SU-DHL-6 (cell line): ENCODE data around the gene RHOT2.

Experiments
- H2AFZ ChIP-seq: fragments of 200-600 bp; sonication (generic); 2 replicates; pipeline ENCODE4 v1.6.1; 2014; ENCODE audit warnings: low read depth, mild to moderate bottlenecking, moderate library complexity, mixed read lengths, antibody characterized with exemption, low read length; ENCODE audit not compliant: severe bottlenecking
- H3F3A ChIP-seq: fragments of 200-600 bp; shearing (Covaris generic); 2 replicates; pipeline ENCODE4 v1.6.0; 2016; ENCODE audit warnings: antibody characterized with exemption, mild to moderate bottlenecking; ENCODE audit not compliant: insufficient read depth
- H3K27ac ChIP-seq: fragments of 200-600 bp; sonication (generic); 2 replicates; pipeline ENCODE4 v1.5.1; 2016; ENCODE audit warnings: low read depth, mild to moderate bottlenecking, low read length, moderate library complexity, mixed read lengths
- H3K27me3 ChIP-seq: fragments of 200-600 bp; sonication (generic), shearing (Covaris generic); 2 replicates; pipeline ENCODE4 v1.6.0; 2014; ENCODE audit warnings: mild to moderate bottlenecking, low read length
- H3K36me3 ChIP-seq: fragments of 200-600 bp; sonication (generic); 2 replicates; pipeline ENCODE4 v1.6.1; 2014; ENCODE audit warnings: mild to moderate bottlenecking, low read length, mixed read lengths
- H3K4me2 ChIP-seq: fragments of 300-600, 200-600 bp; shearing (Covaris generic), sonication (generic); 2 replicates; pipeline ENCODE4 v1.6.0; 2014; ENCODE audit warnings: low read length, low read depth, mild to moderate bottlenecking; ENCODE audit not compliant: poor library complexity, severe bottlenecking
- H3K4me3 ChIP-seq: fragments of 200-600 bp; sonication (generic); 2 replicates; pipeline ENCODE4 v1.5.1; 2014; ENCODE audit warnings: antibody characterized with exemption, low read length, mild to moderate bottlenecking, mixed read lengths; ENCODE audit not compliant: insufficient read depth, poor library complexity, severe bottlenecking
- H3K79me2 ChIP-seq: fragments of 200-600 bp; sonication (generic); 2 replicates; pipeline ENCODE4 v1.6.1; 2014; ENCODE audit warnings: mild to moderate bottlenecking, low read length, moderate library complexity; ENCODE audit not compliant: insufficient read depth
- H3K9ac ChIP-seq: fragments of 200-600 bp; sonication (generic); 2 replicates; pipeline ENCODE4 v1.7.0; 2014; ENCODE audit warnings: mild to moderate bottlenecking, low read length
- H3K9me2 ChIP-seq: fragments of 200-600 bp; sonication (generic); replicated peaks from 2 replicates; pipeline ENCODE4 v1.6.1; 2014; ENCODE audit warnings: low read length; ENCODE audit not compliant: insufficient read depth
- H3K9me3 ChIP-seq: fragments of 200-600 bp; sonication (generic); 2 replicates; pipeline ENCODE4 v1.6.1; 2014; ENCODE audit warnings: low read length, mixed read lengths; ENCODE audit not compliant: insufficient read depth
- H4K20me1 ChIP-seq: fragments of 200-600 bp; sonication (generic); 2 replicates; pipeline ENCODE4 v1.6.1; 2014; ENCODE audit warnings: low read depth, mild to moderate bottlenecking, antibody characterized with exemption, low read length, moderate library complexity, mixed read lengths
- EZH2phosphoT487 ChIP-seq: fragments of 200-600 bp; sonication (generic), shearing (Covaris generic); conservative IDR thresholded peaks from 2 replicates; pipeline ENCODE4 v1.6.1; 2018; ENCODE audit warnings: mild to moderate bottlenecking, antibody characterized with exemption, low read length, moderate library complexity, mixed read lengths
- TF ChIP-seq, protein P1 (sequence below): fragments of 200-600 bp; sonication (generic); IDR thresholded peaks from one replicate; pipeline ENCODE4 v1.5.1; 2017; ENCODE audit warnings: antibody characterized with exemption, mild to moderate bottlenecking, low read length, moderate library complexity; ENCODE audit not compliant: insufficient read depth, poor library complexity, severe bottlenecking

The RHOT2 gene

DNA sequence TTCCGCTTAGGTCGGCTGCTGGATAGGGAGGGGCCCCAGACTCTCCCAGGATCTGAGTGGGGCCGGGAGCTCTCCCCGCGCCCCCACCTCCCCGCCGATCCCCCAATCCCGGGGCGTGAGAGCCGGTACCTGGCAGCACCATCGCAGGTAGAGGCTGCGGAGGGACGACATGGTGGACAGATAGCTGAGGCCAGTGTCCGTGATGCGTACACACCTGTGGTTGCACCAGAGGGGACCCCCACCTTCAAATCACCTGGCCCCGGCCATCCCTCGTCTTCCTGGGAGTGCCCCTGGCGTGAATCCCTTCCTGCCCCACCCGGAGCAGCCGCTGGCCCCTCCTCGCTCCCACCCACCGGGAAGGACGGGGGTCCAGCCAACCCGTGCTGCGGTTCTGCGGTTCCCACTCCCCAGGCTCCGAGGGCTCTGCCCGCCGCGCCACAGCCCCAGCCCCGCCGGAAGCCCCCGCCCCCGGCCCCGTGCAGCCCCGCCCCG is 27.0 kb downstream of the RHOT2 start:
- no peaks in the 10 kb centered on the region for H3K27me3 ChIP-seq
- H3K4me3 ChIP-seq = no peak overlapping the region
- H4K20me1 ChIP-seq = no peaks in the 10 kb centered on the region
- H3K9me3 ChIP-seq = no peaks in the 10 kb centered on the region
- H3K79me2 ChIP-seq = no peaks in the 10 kb centered on the region
- 0 out of 2 replicates have a peak, but pooled peaks cover 3% of the 10 kb centered on the region for H3F3A ChIP-seq
- no peak overlapping the region for H2AFZ ChIP-seq
- TF ChIP-seq, protein P1, sequence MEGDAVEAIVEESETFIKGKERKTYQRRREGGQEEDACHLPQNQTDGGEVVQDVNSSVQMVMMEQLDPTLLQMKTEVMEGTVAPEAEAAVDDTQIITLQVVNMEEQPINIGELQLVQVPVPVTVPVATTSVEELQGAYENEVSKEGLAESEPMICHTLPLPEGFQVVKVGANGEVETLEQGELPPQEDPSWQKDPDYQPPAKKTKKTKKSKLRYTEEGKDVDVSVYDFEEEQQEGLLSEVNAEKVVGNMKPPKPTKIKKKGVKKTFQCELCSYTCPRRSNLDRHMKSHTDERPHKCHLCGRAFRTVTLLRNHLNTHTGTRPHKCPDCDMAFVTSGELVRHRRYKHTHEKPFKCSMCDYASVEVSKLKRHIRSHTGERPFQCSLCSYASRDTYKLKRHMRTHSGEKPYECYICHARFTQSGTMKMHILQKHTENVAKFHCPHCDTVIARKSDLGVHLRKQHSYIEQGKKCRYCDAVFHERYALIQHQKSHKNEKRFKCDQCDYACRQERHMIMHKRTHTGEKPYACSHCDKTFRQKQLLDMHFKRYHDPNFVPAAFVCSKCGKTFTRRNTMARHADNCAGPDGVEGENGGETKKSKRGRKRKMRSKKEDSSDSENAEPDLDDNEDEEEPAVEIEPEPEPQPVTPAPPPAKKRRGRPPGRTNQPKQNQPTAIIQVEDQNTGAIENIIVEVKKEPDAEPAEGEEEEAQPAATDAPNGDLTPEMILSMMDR = no peak
- TF ChIP-seq EZH2phosphoT487 = no peak
- H3K4me2 ChIP-seq = peak overlapping the region; percentile 37
- no peak overlapping the region for H3K27ac ChIP-seq
- H3K9ac ChIP-seq = no peak overlapping the region
- H3K9me2 ChIP-seq = no peaks in the 10 kb centered on the region
- H3K36me3 ChIP-seq = no peaks in the 10 kb centered on the region

DNA sequence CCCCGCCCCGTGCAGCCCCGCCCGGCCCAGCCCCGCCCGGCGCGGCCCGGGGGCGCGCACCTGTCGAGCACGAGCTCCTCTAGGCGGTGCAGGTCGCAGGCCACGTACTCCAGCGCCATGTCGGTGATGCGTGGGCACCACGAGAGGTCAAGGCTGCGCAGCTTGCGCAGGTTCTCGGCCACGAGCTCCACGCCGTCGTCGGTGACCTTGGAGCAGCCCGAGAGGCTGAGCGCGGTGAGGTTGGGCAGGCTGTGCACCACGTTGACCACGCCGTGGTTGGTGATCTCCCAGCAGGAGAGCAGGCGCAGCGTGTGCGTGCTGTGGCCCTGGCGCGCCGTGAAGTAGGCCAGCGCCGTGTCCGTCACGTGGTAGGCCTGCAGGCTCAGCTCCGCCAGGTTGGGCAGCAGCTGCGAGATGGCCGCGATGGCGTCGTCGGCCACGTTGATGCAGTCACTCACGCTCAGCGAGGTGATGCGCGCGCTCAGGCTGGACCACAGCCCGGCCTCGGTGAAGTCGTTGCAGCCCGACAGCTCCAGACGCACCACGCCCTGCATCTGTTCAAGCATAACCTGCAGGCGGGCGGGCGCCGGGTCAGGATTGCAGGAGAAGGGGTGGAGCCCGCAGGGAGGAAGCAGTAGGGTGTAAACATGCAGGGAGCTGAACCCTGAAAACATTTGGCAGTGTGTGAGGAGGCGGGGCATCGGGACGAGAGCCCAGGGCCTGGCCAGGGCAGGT is 27.6 kb downstream of the RHOT2 start:
- Histone ChIP-seq H3K4me2 (peak overlapping the region; percentile 41), H3K27me3 (no peaks in the 10 kb centered on the region), H3K9ac (no peak overlapping the region), H3K9me3 (no peaks in the 10 kb centered on the region), H3K79me2 (no peaks in the 10 kb centered on the region), H3K4me3 (no peak overlapping the region), H3F3A (0 out of 2 replicates have a peak, but pooled peaks cover 3% of the 10 kb centered on the region), H3K9me2 (no peaks in the 10 kb centered on the region), H3K36me3 (no peaks in the 10 kb centered on the region), H2AFZ (no peak overlapping the region), H3K27ac (no peak overlapping the region), H4K20me1 (no peaks in the 10 kb centered on the region)
- TF ChIP-seq EZH2phosphoT487 = no peak
- TF ChIP-seq, protein P1 = no peak

DNA sequence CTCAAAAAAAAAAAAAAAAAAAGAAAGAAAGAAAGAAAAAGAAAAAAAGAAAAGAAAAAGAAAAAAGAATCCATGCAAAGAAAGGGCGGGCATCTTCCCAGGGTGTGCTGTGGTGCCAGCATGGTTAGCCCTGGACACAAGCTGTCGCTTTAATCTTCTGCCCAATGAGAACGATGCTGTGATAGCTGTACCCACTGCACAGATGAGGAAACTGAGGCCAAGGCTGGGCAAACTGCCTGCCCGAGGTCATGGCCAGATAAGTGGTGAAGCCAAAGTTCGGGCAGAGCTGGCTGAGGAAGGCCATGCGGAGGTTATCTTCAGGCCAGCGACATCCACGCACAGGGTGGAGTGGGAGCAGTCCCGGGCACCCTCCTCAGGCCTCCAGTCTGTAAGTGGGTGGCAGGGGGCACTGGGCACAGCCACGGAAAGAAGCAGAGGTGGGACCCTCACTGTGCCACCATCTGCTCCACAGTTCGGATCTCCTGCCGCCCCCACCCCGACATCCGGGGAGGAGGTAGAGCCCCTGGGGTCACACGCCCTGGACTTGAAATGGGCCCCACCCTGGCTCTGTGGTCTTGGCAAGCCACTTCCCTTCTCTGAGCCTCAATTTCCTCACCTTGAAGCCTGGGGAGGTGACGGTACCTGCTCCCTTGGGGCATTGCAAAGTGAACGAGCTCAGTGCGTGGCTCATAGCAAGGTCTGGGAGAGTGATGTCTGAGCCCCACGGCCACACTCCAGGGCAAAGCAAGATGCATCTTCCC is 31.2 kb downstream of the RHOT2 start:
- no peaks in the 10 kb centered on the region for H3K9me3 ChIP-seq
- no peaks in the 10 kb centered on the region for H3K27me3 ChIP-seq
- no peaks in the 10 kb centered on the region for H3K36me3 ChIP-seq
- no peaks in the 10 kb centered on the region for H3F3A ChIP-seq
- TF ChIP-seq, protein P1 = no peak
- TF ChIP-seq EZH2phosphoT487 = no peak
- no peaks in the 10 kb centered on the region for H3K79me2 ChIP-seq
- no peak overlapping the region for H3K4me3 ChIP-seq
- H3K4me2 ChIP-seq = no peak overlapping the region
- H3K9me2 ChIP-seq = no peaks in the 10 kb centered on the region
- H3K27ac ChIP-seq = no peak overlapping the region
- H4K20me1 ChIP-seq = no peaks in the 10 kb centered on the region
- no peak overlapping the region for H3K9ac ChIP-seq
- H2AFZ ChIP-seq = no peak overlapping the region
